SK-N-SH (cell line): ENCODE measurements around the gene PCNT. TPM values are rescaled to one million over a fixed set of nuclear protein-coding genes. Genes with fewer than 3 reads are reported as not detected.

Experiments
- CTCF ChIA-PET: fragments of 300-600, 350-600 bp; formaldehyde crosslinking; extraction: SDS; loops from one replicate; lab custom pipeline; 2021; lab: Yijun Ruan, JAX
- POLR2A ChIA-PET: fragments of 350-600 bp; sonication (Branson Sonifier 250); formaldehyde crosslinking; extraction: SDS; loops from one replicate; lab custom pipeline; 2020; ENCODE audit warnings: antibody characterized with exemption, inconsistent platforms; lab: Yijun Ruan, JAX
- DNase-seq: peaks from one replicate; pipeline ENCODE4 v3.0.0; 2012
- H2AFZ ChIP-seq: fragments of 200-600 bp; sonication (generic); 2 replicates; pipeline ENCODE4 v1.8.1; 2016; ENCODE audit warnings: antibody characterized with exemption, mild to moderate bottlenecking, low read depth
- H3F3A ChIP-seq: fragments of 200-600 bp; sonication (generic); replicated peaks from 2 replicates; pipeline ENCODE3; 2016; ENCODE audit warnings: antibody characterized with exemption, mild to moderate bottlenecking; ENCODE audit not compliant: insufficient read depth
- H3K27ac ChIP-seq, 2 experiments: fragments of 200-500 bp in 1 of 2; fragments of 200-600 bp in 1 of 2; sonication (Bioruptor generic) in 1 of 2; sonication (generic), shearing (Covaris generic) in 1 of 2; 2 replicates each; pipeline versions ENCODE4 v1.5.1 to v1.6.1; 2014 to 2016; ENCODE audit warnings: low read depth in 2 of 2, inconsistent platforms in 1 of 2, low read length in 1 of 2, mild to moderate bottlenecking in 1 of 2, mixed read lengths in 1 of 2
- H3K27me3 ChIP-seq: fragments of 200-600 bp; sonication (generic), shearing (Covaris generic); 2 replicates; pipeline ENCODE4 v1.6.1; 2016; ENCODE audit warnings: mixed run types; ENCODE audit not compliant: insufficient read depth
- H3K36me3 ChIP-seq, 2 experiments: fragments of 200-500 bp in 1 of 2; fragments of 200-600 bp in 1 of 2; sonication (Bioruptor generic) in 1 of 2; sonication (generic) in 1 of 2; replicated peaks in 1 of 2; 2 replicates each; pipeline versions ENCODE3 to v1.5.1; 2014 to 2016; ENCODE audit warnings: low read length in 1 of 2, mild to moderate bottlenecking in 1 of 2; ENCODE audit not compliant: insufficient read depth in 2 of 2, control insufficient read depth in 1 of 2
- H3K4me1 ChIP-seq, 2 experiments: fragments of 200-500 bp in 1 of 2; fragments of 200-600 bp in 1 of 2; sonication (Bioruptor generic) in 1 of 2; sonication (generic), shearing (Covaris generic) in 1 of 2; 2 replicates each; pipeline versions ENCODE4 v1.5.1 to v1.6.1; 2014 to 2016; ENCODE audit warnings: low read depth in 1 of 2, low read length in 1 of 2, mixed run types in 1 of 2; ENCODE audit not compliant: insufficient read depth in 2 of 2, control insufficient read depth in 1 of 2
- H3K4me2 ChIP-seq: fragments of 200-600 bp; sonication (generic), shearing (Covaris generic); 2 replicates; pipeline ENCODE4 v1.6.1; 2017; ENCODE audit warnings: mixed run types
- H3K4me3 ChIP-seq, 2 experiments: fragments of 200-500 bp in 1 of 2; fragments of 200-600 bp in 1 of 2; sonication (Bioruptor generic) in 1 of 2; sonication (generic), shearing (Covaris generic) in 1 of 2; 2 replicates each; pipeline versions ENCODE4 v1.5.1 to v1.8.1; 2014 to 2016; ENCODE audit warnings: low read depth in 2 of 2, inconsistent platforms in 1 of 2, low read length in 1 of 2, mild to moderate bottlenecking in 1 of 2, mixed read lengths in 1 of 2, moderate library complexity in 1 of 2
- H3K79me2 ChIP-seq: fragments of 200-600 bp; sonication (generic); 2 replicates; pipeline ENCODE4 v1.8.1; 2017; ENCODE audit warnings: mild to moderate bottlenecking; ENCODE audit not compliant: insufficient read depth
- H3K9ac ChIP-seq: fragments of 200-600 bp; sonication (generic); 2 replicates; pipeline ENCODE4 v1.6.1; 2017; ENCODE audit warnings: mixed run types
- H3K9me2 ChIP-seq: fragments of 200-600 bp; sonication (generic); 2 replicates; pipeline ENCODE4 v1.6.1; 2017; ENCODE audit warnings: mixed run types
- H3K9me3 ChIP-seq: fragments of 200-600 bp; sonication (generic); 2 replicates; pipeline ENCODE4 v1.6.1; 2017; ENCODE audit warnings: mixed run types, mild to moderate bottlenecking, moderate library complexity
- H4K20me1 ChIP-seq: fragments of 200-600 bp; sonication (generic); 2 replicates; pipeline ENCODE4 v1.6.1; 2017; ENCODE audit warnings: mild to moderate bottlenecking, mixed run types; ENCODE audit not compliant: insufficient read depth
- EZH2phosphoT487 ChIP-seq: fragments of 200-600 bp; sonication (generic); IDR thresholded peaks from 2 replicates; pipeline ENCODE4 v1.6.1; 2017; ENCODE audit warnings: low read depth, mixed run types, mild to moderate bottlenecking, antibody characterized with exemption, moderate library complexity, borderline replicate concordance
- FOXJ3 ChIP-seq: sonication (generic); formaldehyde crosslinking; IDR thresholded peaks from 2 replicates; pipeline ENCODE4 v1.5.1; 2020; ENCODE audit warnings: mild to moderate bottlenecking, missing genetic modification reagents
- GABPA ChIP-seq: IDR thresholded peaks from 2 replicates; pipeline ENCODE4 v1.4.0; 2012; ENCODE audit warnings: low read depth, mild to moderate bottlenecking
- GATA2 ChIP-seq: sonication (generic); formaldehyde crosslinking; IDR thresholded peaks from 2 replicates; pipeline ENCODE4 v1.5.0; 2020; ENCODE audit warnings: mild to moderate bottlenecking, missing genetic modification reagents
- IRF3 ChIP-seq: fragments of 150-350 bp; IDR thresholded peaks from 2 replicates; pipeline ENCODE4 v1.6.1; 2016; ENCODE audit warnings: mild to moderate bottlenecking, low read depth, low read length
- MEF2A ChIP-seq: IDR thresholded peaks from 2 replicates; pipeline ENCODE4 v1.4.0; 2012; ENCODE audit warnings: low read depth, borderline replicate concordance
- MXI1 ChIP-seq: IDR thresholded peaks from 2 replicates; pipeline ENCODE4 v1.6.1; 2012; ENCODE audit warnings: mild to moderate bottlenecking, low read depth, low read length, improper control_type of control experiment
- PBX3 ChIP-seq: IDR thresholded peaks from 2 replicates; pipeline ENCODE4; 2012
- RAD21 ChIP-seq: IDR thresholded peaks from 2 replicates; pipeline ENCODE4 v1.6.1; 2012; ENCODE audit warnings: mild to moderate bottlenecking, low read length
- SIN3A ChIP-seq: IDR thresholded peaks from 2 replicates; pipeline ENCODE4 v1.6.1; 2012; ENCODE audit warnings: low read depth, mild to moderate bottlenecking, low read length, moderate library complexity, borderline replicate concordance
- TEAD4 ChIP-seq: IDR thresholded peaks from 2 replicates; pipeline ENCODE4 v1.4.0; 2012; ENCODE audit warnings: mild to moderate bottlenecking, borderline replicate concordance; ENCODE audit not compliant: insufficient read depth
- WGBS: methylation state at CpG from one replicate; pipeline ENCODE4 v1.1.6; 2017; ENCODE audit warnings: low lambda C conversion rate; 5-methylcytosine and 5-hydroxymethylcytosine counted together
- polyA plus RNA-seq, 3 experiments: library from polyadenylated mRNA; depleted of rRNA; stranded (reverse); fragments of >200 nt; gene quantifications; 2 replicates each; pipeline ENCODE4 v1.2.3, GENCODE V29; 2012

Gene PCNT
- polyA plus RNA-seq, 1 of the 3 experiments (the other 2 are of a cell fraction): 15.7 TPM

DNA sequence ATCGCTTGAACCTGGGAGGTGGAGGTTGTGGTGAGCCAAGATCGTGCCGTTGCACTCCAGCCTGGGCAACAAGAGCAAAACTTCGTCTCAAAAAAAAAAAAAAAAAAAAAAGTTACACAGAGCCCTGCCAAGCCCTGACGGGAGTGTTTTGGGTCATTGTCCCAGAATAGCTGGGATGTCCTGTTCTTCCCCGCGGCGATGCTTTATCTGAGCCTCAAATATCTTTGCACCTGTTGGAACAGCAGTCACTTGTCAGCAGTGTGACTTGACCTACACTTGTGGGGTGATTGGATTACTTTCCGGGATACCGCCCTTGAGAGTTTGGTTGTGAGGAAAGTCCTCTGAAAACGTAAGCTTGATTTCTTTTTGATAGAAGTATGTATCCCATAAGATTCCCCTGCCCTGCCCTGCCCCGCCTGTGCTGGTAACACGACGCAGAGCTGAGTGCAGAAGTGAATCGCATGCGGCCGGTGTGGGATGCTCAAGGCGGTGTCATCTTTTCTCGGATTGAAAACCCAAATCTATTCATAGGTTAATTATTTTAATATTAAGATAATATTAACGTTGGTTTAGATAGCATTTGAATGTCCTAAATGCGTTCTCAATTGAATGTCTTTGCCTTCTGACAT, 50.9 kb downstream of the PCNT start:
- H3K4me3 ChIP-seq: no peak overlapping the region
- CTCF ChIA-PET: interaction anchor here (1.1 kb wide), 1 partner anchor 222 kb away, joined by 4 read pairs; no protein-coding TSS in a partner anchor
- H3K27me3 ChIP-seq: no peaks in the 10 kb centered on the region
- no peaks in the 10 kb centered on the region for H3K9me3 ChIP-seq
- H3F3A ChIP-seq: no peaks in the 10 kb centered on the region
- TF ChIP-seq SIN3A (no peak), MXI1 (no peak)
- H4K20me1 ChIP-seq: peaks cover 4% of the 10 kb centered on the region
- no peak overlapping the region for H3K9ac ChIP-seq
- peaks cover 0 to 4% of the 10 kb centered on the region in 2 experiments for H3K36me3 ChIP-seq
- peaks cover 69% of the 10 kb centered on the region for H3K79me2 ChIP-seq
- DNase-seq: no peak
- no peak overlapping the region for H3K4me2 ChIP-seq
- H2AFZ ChIP-seq: no peak overlapping the region
- POLR2A ChIA-PET: no interaction called here
- H3K27ac ChIP-seq: no peak overlapping the region
- WGBS: 90% methylated on average over 21 of the region's 21 CpGs
- no peaks in the 10 kb centered on the region for H3K4me1 ChIP-seq
- H3K9me2 ChIP-seq: no peaks in the 10 kb centered on the region

DNA sequence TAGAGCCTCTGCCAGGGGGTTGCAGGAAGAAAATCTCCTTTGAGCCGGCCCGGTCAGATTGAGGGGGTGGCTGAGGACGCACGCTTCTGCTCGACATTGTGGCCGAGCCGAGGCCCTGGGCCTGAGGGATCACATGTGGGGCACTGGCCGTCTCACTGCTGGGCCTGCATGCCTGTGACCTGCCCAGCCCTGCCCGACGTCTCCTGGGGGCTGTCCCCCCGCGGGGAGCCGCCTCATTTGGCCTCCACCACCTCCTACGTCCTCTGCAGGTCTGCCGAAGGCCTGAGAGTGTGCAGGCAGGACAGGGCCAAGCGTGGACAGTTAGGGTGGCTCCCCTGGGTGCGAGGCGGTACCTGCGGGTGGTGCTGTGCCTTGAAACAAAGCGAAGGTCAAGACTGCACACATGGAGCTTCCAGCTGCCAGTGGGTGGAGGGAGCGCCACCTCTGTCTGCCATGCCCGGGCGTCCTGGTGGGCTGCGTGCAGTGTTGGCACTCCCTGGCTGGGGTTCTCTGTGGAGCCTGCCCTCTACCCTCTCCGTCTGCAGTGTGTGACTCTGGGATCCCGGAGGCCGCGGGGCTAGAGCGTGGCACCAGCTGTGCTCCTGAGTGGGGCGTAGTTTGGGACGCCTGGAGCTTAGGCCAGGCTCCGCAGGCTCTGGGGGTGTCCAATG, 51.7 kb downstream of the PCNT start:
- peaks cover 4% of the 10 kb centered on the region for H4K20me1 ChIP-seq
- H3K9ac ChIP-seq: no peak overlapping the region
- POLR2A ChIA-PET: no interaction called here
- peaks cover 0 to 4% of the 10 kb centered on the region in 2 experiments for H3K36me3 ChIP-seq
- H3F3A ChIP-seq: no peaks in the 10 kb centered on the region
- no peak for TF ChIP-seq PBX3
- TF ChIP-seq FOXJ3 (CRISPR knock-in tag): no peak
- no peaks in the 10 kb centered on the region for H3K9me2 ChIP-seq
- no peak for DNase-seq
- no peaks in the 10 kb centered on the region for H3K4me1 ChIP-seq
- H3K27ac ChIP-seq: no peak overlapping the region
- no peak overlapping the region for H3K4me2 ChIP-seq
- CTCF ChIA-PET: interaction anchor here (1.1 kb wide), 1 partner anchor 222 kb away, joined by 4 read pairs; no protein-coding TSS in a partner anchor
- H2AFZ ChIP-seq: no peak overlapping the region
- H3K27me3 ChIP-seq: no peaks in the 10 kb centered on the region
- H3K79me2 ChIP-seq: peaks cover 75% of the 10 kb centered on the region
- H3K9me3 ChIP-seq: no peaks in the 10 kb centered on the region
- H3K4me3 ChIP-seq: no peak overlapping the region
- WGBS: 100% methylated on average over 4 of the region's 32 CpGs

DNA sequence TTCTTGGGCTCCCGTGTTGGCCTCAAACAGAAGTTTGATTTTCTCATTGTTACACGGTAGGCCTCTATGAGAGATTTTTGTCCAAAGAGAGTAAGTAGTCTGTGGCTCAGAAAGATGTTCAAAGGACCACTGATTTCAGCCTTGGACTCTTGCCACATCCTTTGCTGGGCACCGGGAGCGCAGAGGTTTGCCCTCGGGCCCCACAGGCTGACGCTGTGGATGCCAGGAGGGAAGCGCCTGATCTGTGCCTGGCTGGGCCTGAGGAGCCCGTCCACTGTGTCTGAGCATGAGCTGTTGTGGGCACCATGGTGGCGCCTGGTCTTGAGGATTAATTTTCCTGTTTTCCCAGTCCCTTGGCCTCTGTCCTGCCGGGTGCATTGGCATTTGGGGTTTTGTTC, 52.3 kb downstream of the PCNT start:
- H3K4me3 ChIP-seq: no peak overlapping the region
- CTCF ChIA-PET: no interaction called here
- no peak overlapping the region for H3K4me2 ChIP-seq
- no peak overlapping the region for H3K9ac ChIP-seq
- no peak overlapping the region for H2AFZ ChIP-seq
- peaks cover 0 to 4% of the 10 kb centered on the region in 2 experiments for H3K36me3 ChIP-seq
- POLR2A ChIA-PET: no interaction called here
- TF ChIP-seq RAD21 (no peak), GABPA (no peak), GATA2 (CRISPR knock-in tag) (no peak), TEAD4 (no peak), MEF2A (no peak), IRF3 (no peak), EZH2phosphoT487 (no peak)
- 91% methylated on average over 6 of the region's 10 CpGs for WGBS
- H3F3A ChIP-seq: no peaks in the 10 kb centered on the region
- H3K79me2 ChIP-seq: peaks cover 79% of the 10 kb centered on the region
- H4K20me1 ChIP-seq: peaks cover 4% of the 10 kb centered on the region
- H3K9me3 ChIP-seq: no peaks in the 10 kb centered on the region
- H3K9me2 ChIP-seq: no peaks in the 10 kb centered on the region
- H3K27me3 ChIP-seq: no peaks in the 10 kb centered on the region
- H3K27ac ChIP-seq: no peak overlapping the region
- no peak for DNase-seq
- H3K4me1 ChIP-seq: no peaks in the 10 kb centered on the region
